ENCODE data around the gene FAM114A1.

FAM114A1 gene

DNA sequence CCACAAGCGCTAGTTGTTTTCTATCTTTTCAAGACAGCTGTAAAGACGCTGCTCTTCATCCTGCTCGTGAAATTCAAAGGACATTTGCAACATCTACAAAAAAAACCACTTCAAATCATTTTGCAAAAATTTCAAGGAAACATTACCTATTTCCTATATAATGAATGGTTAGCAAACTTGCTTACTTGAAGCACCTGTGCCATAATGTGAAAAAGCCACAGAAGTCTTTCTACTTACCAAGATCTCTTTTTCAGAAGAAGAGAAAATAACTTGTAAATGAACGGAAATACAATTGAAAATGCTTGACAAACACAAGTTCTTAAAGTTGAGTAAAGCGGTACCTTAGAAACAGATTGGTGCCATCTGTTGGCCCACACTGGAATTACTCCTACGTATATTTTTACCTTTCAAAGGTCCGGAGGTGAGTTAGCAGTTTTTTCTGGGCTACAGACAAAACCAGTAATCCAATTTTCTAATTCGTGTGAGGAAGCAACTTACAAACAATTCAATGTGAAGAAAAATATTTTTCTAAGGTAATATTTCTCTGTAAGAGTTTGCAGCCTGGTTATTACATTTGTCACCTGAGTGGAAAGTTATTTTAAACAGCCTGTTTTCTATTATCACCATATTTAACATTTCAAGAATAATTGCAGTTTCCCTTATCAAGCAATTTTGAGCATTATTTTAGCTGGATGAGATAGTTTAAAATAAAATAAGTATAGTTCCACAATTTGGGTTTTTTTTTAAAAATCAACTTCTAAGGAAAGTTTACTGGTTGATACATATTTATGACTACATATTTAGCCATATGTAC, 10.9 kb upstream of the FAM114A1 start, which contains the start of gene TLR6:
Gene TLR6 (minus strand): TSS at position 294 of the 814 bp plus-strand sequence. CDS start 27,344 bp downstream, outside the sequence.
- H3K27me3 ChIP-seq (ENCODE audit: insufficient read depth, poor library complexity, severe bottlenecking) = no peaks in the 10 kb centered on the region
- H3K4me3 ChIP-seq (replicated peaks; ENCODE audit: insufficient read depth, low read length) = peak within 1 kb of the TSS; percentile 49
- DNase-seq (ENCODE audit: low read depth in 1 of 2, low spot score in 1 of 2) = peak; percentile 57 to 70
- peak within 1 kb of the TSS; percentile 74 for H3K27ac ChIP-seq (replicated peaks)
- TF ChIP-seq, protein P1, sequence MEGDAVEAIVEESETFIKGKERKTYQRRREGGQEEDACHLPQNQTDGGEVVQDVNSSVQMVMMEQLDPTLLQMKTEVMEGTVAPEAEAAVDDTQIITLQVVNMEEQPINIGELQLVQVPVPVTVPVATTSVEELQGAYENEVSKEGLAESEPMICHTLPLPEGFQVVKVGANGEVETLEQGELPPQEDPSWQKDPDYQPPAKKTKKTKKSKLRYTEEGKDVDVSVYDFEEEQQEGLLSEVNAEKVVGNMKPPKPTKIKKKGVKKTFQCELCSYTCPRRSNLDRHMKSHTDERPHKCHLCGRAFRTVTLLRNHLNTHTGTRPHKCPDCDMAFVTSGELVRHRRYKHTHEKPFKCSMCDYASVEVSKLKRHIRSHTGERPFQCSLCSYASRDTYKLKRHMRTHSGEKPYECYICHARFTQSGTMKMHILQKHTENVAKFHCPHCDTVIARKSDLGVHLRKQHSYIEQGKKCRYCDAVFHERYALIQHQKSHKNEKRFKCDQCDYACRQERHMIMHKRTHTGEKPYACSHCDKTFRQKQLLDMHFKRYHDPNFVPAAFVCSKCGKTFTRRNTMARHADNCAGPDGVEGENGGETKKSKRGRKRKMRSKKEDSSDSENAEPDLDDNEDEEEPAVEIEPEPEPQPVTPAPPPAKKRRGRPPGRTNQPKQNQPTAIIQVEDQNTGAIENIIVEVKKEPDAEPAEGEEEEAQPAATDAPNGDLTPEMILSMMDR (IDR thresholded peaks at IDR 0.05; ENCODE audit: insufficient read depth, low read length) = peak; percentile 71
- TF ChIP-seq GABPA (IDR thresholded peaks at IDR 0.05; ENCODE audit: low read depth) (no peak), SPI1 (IDR thresholded peaks at IDR 0.05; ENCODE audit: borderline replicate concordance, low read depth) (no peak)

DNA sequence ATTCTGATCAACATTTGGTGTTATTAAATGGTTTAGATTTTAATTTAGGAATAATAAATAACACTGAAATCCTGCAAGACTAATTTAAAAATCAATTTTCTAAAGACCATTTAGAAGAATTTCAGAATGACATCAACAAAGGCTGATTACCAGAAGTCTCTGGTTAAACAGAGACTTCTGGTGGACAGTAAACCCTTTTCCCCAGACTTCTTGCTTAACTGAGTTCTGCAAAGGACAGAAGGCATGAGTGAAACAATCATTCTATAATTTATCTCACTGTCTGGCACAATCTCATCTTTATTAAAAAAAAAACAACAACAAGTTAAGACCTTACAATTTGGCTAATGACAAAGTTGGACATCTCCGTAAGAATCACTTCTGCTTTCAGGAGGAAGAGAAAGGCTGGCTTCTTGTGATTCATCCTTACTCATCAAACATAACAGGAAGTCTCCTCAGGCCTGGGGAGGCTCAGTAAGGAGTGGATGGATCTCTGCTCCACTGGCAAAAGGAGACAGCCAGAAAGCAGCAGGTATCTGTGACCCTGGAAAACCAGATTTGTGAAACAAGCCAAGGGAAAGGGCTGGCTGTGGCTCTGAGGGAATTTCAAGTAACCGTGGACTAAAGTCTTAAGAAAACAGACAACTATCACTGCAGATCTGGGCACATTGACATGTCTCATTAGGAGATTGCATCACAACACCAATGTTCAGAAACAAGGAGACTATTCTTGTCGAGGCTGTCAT, 10.1 kb upstream of the FAM114A1 start:
- TF ChIP-seq, protein P1 (IDR thresholded peaks at IDR 0.05; ENCODE audit: insufficient read depth, low read length) = no peak
- TF ChIP-seq POLR2AphosphoS5 (IDR thresholded peaks at IDR 0.05; ENCODE audit: low read depth) (peak; percentile 51; the same call in 1 of the 2 replicates), GABPA (IDR thresholded peaks at IDR 0.05; ENCODE audit: low read depth) (no peak), REST (IDR thresholded peaks at IDR 0.05; ENCODE audit: insufficient replicate concordance, low read depth) (no peak), SPI1 (IDR thresholded peaks at IDR 0.05; ENCODE audit: borderline replicate concordance, low read depth) (peak; percentile 98)
- peak overlapping the region; percentile 6; the same call in 1 of the 2 replicates for H3K4me3 ChIP-seq (replicated peaks; ENCODE audit: insufficient read depth, low read length)
- H3K27me3 ChIP-seq (ENCODE audit: insufficient read depth, poor library complexity, severe bottlenecking) = no peaks in the 10 kb centered on the region
- DNase-seq (ENCODE audit: low read depth in 1 of 2, low spot score in 1 of 2) = peak; percentile 80 to 85
- peak overlapping the region; percentile 74 for H3K27ac ChIP-seq (replicated peaks)

DNA sequence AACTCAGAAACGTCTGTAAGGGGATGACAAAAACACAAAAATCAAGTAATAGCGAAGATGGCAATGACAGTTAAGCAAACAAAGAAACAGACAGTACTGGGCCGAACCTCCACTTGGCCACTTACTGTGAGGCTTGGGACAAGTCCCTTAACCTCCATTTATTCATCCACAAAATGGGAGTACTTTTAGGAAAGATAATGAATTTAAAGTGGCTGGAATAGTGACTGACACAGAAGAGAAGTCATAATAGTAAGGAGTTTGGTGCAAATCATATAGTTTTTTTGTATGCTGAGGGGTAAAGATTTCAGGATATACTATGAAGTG, 9.5 kb upstream of the FAM114A1 start:
- DNase-seq (ENCODE audit: low read depth in 1 of 2, low spot score in 1 of 2) = no peak
- Histone ChIP-seq H3K4me3 (replicated peaks; ENCODE audit: insufficient read depth, low read length) (no peak overlapping the region), H3K27ac (replicated peaks) (peak overlapping the region; percentile 74), H3K27me3 (ENCODE audit: insufficient read depth, poor library complexity, severe bottlenecking) (no peaks in the 10 kb centered on the region)
- TF ChIP-seq POLR2AphosphoS5 (IDR thresholded peaks at IDR 0.05; ENCODE audit: low read depth) = no peak
- TF ChIP-seq GABPA (IDR thresholded peaks at IDR 0.05; ENCODE audit: low read depth) = no peak
- TF ChIP-seq, protein P1 (IDR thresholded peaks at IDR 0.05; ENCODE audit: insufficient read depth, low read length) = no peak
- TF ChIP-seq REST (IDR thresholded peaks at IDR 0.05; ENCODE audit: insufficient replicate concordance, low read depth) = no peak
- no peak for TF ChIP-seq SPI1 (IDR thresholded peaks at IDR 0.05; ENCODE audit: borderline replicate concordance, low read depth)
